Gastroesophageal sphincter (tissue), 3 donors: ENCODE data around the gene DNPH1.

Source experiments
- CTCF ChIP-seq, 4 experiments: fragments of 200-600 bp in 2 of 4; fragments of 450-650 bp in 2 of 4; sonication (generic) in 1 of 4; IDR thresholded peaks; one replicate each; pipeline ENCODE4 v1.5.1; 2017 to 2019; ENCODE audit warnings: antibody characterized with exemption in 4 of 4, mild to moderate bottlenecking in 2 of 4, moderate library complexity in 2 of 4
- POLR2A ChIP-seq, 2 donors: fragments of 450-650 bp; IDR thresholded peaks; one replicate each; pipeline ENCODE4 v1.6.1; 2017; ENCODE audit warnings: antibody characterized with exemption in 2 of 2, mild to moderate bottlenecking in 2 of 2, moderate library complexity in 1 of 2
- POLR2AphosphoS5 ChIP-seq: sonication (generic); formaldehyde crosslinking; IDR thresholded peaks from one replicate; pipeline ENCODE4 v1.6.1; 2017; ENCODE audit warnings: antibody characterized with exemption

- TF ChIP-seq CTCF (IDR thresholded peaks at IDR 0.05) (no peak), POLR2AphosphoS5 (no peak), POLR2A (IDR thresholded peaks at IDR 0.05) (no peak)
Observed at GRCh38 chr6:43219814-43220213, 9.5 kb downstream of the DNPH1 start.
